Measurements from ENCODE around the gene CYTH3. TPM values are rescaled to one million over a fixed set of nuclear protein-coding genes. Genes with fewer than 3 reads are reported as not detected.
A peak's percentile ranks its signal among the peaks of the same experiment; 100 is the strongest.
"Not testable (repeated sequence)": the region's sequence is repeated elsewhere in the genome, so short reads cannot be mapped to it uniquely, and the experiment has no call there.

Gene CYTH3
- polyA plus RNA-seq, 1 donor: 30.9 TPM

DNA sequence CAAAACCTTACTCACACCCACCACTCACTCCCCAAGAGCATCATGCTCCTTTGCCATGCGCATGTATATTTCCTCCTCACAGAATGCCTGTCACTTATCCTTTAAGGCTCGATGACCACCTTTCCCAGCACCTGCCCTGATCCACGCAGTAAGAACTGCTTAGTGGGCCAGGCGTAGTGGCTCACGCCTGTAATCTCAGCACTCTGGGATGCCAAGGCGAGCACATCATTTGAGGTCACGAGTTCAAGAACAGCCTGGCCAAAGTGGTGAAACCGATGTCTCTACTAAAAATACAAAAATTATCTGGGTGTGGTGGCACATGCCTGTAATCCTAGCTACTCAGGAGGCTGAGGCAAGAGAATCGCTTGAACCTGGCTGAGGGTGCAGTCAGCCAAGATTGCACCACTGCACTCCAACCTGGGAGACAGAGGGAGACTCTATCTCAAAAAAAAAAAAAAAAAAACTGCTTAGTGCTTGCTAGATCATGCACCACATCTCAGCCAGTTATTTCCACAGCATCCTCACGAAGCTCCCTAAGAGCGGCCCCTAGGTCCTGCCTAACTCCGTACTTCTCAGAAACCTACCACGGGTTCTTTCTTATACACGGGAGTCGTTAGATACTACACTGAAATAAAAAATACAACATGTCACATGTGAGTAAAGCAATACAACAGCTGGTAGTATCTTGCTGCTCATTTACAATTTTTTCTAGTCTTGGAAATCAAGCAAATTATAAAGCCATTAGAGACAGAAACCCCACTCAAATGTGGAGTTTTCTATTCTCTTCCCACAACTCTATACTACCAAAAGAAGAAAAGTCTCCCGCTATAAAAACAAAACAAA lies 37.2 kb downstream of the CYTH3 start:
- no peaks in the 10 kb centered on the region for H3K27me3 ChIP-seq (ENCODE audit: control insufficient read depth, insufficient read depth, low read length)
- H3K27ac ChIP-seq (ENCODE audit: low read length): no peak overlapping the region
- no peak for DNase-seq
- no peak overlapping the region for H3K4me3 ChIP-seq (ENCODE audit: low read length)
- no peaks in the 10 kb centered on the region for H3K36me3 ChIP-seq (ENCODE audit: control insufficient read depth, insufficient read depth, low read length)
- H3K9me3 ChIP-seq (ENCODE audit: control insufficient read depth, low read depth, low read length): no peaks in the 10 kb centered on the region
- H3K4me1 ChIP-seq (ENCODE audit: control insufficient read depth, insufficient read depth, low read length): no peaks in the 10 kb centered on the region
- WGBS (ENCODE audit: insufficient coverage, low lambda C conversion rate): 88% methylated on average over 2 of the region's 16 CpGs

DNA sequence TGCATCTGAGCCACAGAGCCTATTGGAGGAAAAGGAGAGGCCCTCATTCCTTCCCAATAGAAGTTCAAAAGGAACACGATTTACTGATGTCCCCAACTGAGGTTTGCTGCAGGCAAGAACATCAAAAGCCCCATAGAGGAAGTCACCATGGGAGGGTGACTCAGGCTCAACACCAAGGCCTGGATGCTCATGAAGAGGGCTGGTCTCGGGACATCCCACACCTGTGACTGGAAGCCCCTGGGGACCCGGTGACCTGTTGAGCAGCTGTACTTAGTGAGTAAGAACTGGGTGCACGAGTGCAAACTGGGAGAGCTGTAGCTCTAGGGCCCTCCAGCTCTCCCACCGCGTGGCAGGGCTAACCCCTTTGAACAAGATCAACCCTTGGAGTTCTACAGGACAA lies 38.0 kb downstream of the CYTH3 start:
- DNase-seq: no peak
- H3K27ac ChIP-seq (ENCODE audit: low read length): no peak overlapping the region
- WGBS (ENCODE audit: insufficient coverage, low lambda C conversion rate): no CpG with 5 or more reads among the region's 6 CpGs
- no peaks in the 10 kb centered on the region for H3K36me3 ChIP-seq (ENCODE audit: control insufficient read depth, insufficient read depth, low read length)
- H3K4me3 ChIP-seq (ENCODE audit: low read length): no peak overlapping the region
- H3K4me1 ChIP-seq (ENCODE audit: control insufficient read depth, insufficient read depth, low read length): peaks cover 1% of the 10 kb centered on the region
- H3K9me3 ChIP-seq (ENCODE audit: control insufficient read depth, low read depth, low read length): no peaks in the 10 kb centered on the region
- no peaks in the 10 kb centered on the region for H3K27me3 ChIP-seq (ENCODE audit: control insufficient read depth, insufficient read depth, low read length)

GRCh38 chr7:6232534-6232933 lies 39.9 kb downstream of the CYTH3 start:
- no peak for DNase-seq
- H3K27ac ChIP-seq (ENCODE audit: low read length): no peak overlapping the region
- no peaks in the 10 kb centered on the region for H3K27me3 ChIP-seq (ENCODE audit: control insufficient read depth, insufficient read depth, low read length)
- no CpG with 5 or more reads among the region's 8 CpGs for WGBS (ENCODE audit: insufficient coverage, low lambda C conversion rate)
- no peaks in the 10 kb centered on the region for H3K9me3 ChIP-seq (ENCODE audit: control insufficient read depth, low read depth, low read length)
- H3K36me3 ChIP-seq (ENCODE audit: control insufficient read depth, insufficient read depth, low read length): no peaks in the 10 kb centered on the region
- peaks cover 5% of the 10 kb centered on the region for H3K4me1 ChIP-seq (ENCODE audit: control insufficient read depth, insufficient read depth, low read length)
- H3K4me3 ChIP-seq (ENCODE audit: low read length): no peak overlapping the region

GRCh38 chr7:6232116-6232515 lies 40.3 kb downstream of the CYTH3 start:
- Histone ChIP-seq H3K9me3 (ENCODE audit: control insufficient read depth, low read depth, low read length) (no peaks in the 10 kb centered on the region), H3K27ac (ENCODE audit: low read length) (no peak overlapping the region), H3K4me3 (ENCODE audit: low read length) (no peak overlapping the region), H3K27me3 (ENCODE audit: control insufficient read depth, insufficient read depth, low read length) (no peaks in the 10 kb centered on the region), H3K36me3 (ENCODE audit: control insufficient read depth, insufficient read depth, low read length) (no peaks in the 10 kb centered on the region), H3K4me1 (ENCODE audit: control insufficient read depth, insufficient read depth, low read length) (peaks cover 5% of the 10 kb centered on the region)
- DNase-seq: no peak
- no CpG with 5 or more reads among the region's 3 CpGs for WGBS (ENCODE audit: insufficient coverage, low lambda C conversion rate)

DNA sequence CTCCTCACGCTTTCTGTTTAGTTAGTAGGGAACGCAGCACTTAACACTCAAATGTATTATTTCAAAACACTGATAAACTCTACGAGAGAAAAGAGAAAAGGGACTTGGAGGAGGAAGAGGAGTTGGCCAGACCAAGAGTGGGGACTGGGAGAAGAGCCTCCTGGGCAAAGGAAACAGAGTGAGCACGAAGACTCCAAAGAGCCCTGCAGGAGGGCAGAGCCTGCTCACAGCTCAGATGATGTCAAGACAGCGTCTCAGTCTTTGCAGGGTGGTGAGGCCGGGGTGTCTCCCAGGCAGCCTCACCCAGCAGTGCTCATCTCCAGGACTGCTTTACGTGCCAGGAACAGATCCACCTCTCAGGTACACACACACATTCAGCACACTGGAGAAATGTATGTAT lies 41.2 kb downstream of the CYTH3 start:
- no CpG with 5 or more reads among the region's 7 CpGs for WGBS (ENCODE audit: insufficient coverage, low lambda C conversion rate)
- Histone ChIP-seq H3K9me3 (ENCODE audit: control insufficient read depth, low read depth, low read length) (no peaks in the 10 kb centered on the region), H3K27me3 (ENCODE audit: control insufficient read depth, insufficient read depth, low read length) (no peaks in the 10 kb centered on the region), H3K4me3 (ENCODE audit: low read length) (no peak overlapping the region), H3K27ac (ENCODE audit: low read length) (no peak overlapping the region), H3K4me1 (ENCODE audit: control insufficient read depth, insufficient read depth, low read length) (peaks cover 7% of the 10 kb centered on the region), H3K36me3 (ENCODE audit: control insufficient read depth, insufficient read depth, low read length) (no peaks in the 10 kb centered on the region)
- no peak for DNase-seq

DNA sequence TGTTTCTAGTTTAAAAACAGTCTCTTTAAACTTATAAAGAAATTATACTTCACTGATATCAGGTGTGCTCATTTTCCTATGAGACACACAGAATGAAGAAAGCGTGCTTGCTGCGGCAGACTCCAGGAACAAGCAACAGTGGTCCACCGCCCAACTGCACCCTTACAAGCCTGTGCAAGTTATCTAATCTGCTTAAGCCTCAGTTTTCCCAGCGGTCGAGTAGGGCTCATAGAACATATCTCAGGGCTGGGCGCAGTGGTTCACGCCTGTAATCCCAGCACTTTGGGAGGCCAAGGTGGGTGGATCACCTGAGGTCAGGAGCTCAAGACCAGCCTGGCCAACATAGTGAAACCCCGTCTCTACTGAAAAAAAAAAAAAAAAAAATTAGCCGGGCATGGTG lies 43.1 kb downstream of the CYTH3 start:
- Histone ChIP-seq H3K27ac (ENCODE audit: low read length) (peak overlapping the region; percentile 56), H3K4me1 (ENCODE audit: control insufficient read depth, insufficient read depth, low read length) (peaks cover 14% of the 10 kb centered on the region)
- H3K27me3 ChIP-seq (ENCODE audit: control insufficient read depth, insufficient read depth, low read length); H3K4me3 ChIP-seq (ENCODE audit: low read length); H3K36me3 ChIP-seq (ENCODE audit: control insufficient read depth, insufficient read depth, low read length); DNase-seq; H3K9me3 ChIP-seq (ENCODE audit: control insufficient read depth, low read depth, low read length): not testable (repeated sequence)
- WGBS (ENCODE audit: insufficient coverage, low lambda C conversion rate): no CpG with 5 or more reads among the region's 9 CpGs

- H3K27ac ChIP-seq (ENCODE audit: low read length): peak overlapping the region; percentile 56
- no peaks in the 10 kb centered on the region for H3K9me3 ChIP-seq (ENCODE audit: control insufficient read depth, low read depth, low read length)
- 65% methylated on average over 3 of the region's 9 CpGs for WGBS (ENCODE audit: insufficient coverage, low lambda C conversion rate)
- peaks cover 14% of the 10 kb centered on the region for H3K4me1 ChIP-seq (ENCODE audit: control insufficient read depth, insufficient read depth, low read length)
- H3K36me3 ChIP-seq (ENCODE audit: control insufficient read depth, insufficient read depth, low read length): no peaks in the 10 kb centered on the region
- H3K27me3 ChIP-seq (ENCODE audit: control insufficient read depth, insufficient read depth, low read length): no peaks in the 10 kb centered on the region
- peak; percentile 45 to 52 for DNase-seq
- H3K4me3 ChIP-seq (ENCODE audit: low read length): no peak overlapping the region
These were observed 43.8 kb downstream of the CYTH3 start for GRCh38 chr7:6228361-6229229.

GRCh38 chr7:6227294-6227846 lies 45.1 kb downstream of the CYTH3 start:
- peak; percentile 11 to 18 for DNase-seq
- Histone ChIP-seq H3K36me3 (ENCODE audit: control insufficient read depth, insufficient read depth, low read length) (no peaks in the 10 kb centered on the region), H3K4me1 (ENCODE audit: control insufficient read depth, insufficient read depth, low read length) (peaks cover 14% of the 10 kb centered on the region), H3K9me3 (ENCODE audit: control insufficient read depth, low read depth, low read length) (peaks cover 5% of the 10 kb centered on the region), H3K27ac (ENCODE audit: low read length) (peak overlapping the region; percentile 56), H3K27me3 (ENCODE audit: control insufficient read depth, insufficient read depth, low read length) (no peaks in the 10 kb centered on the region), H3K4me3 (ENCODE audit: low read length) (no peak overlapping the region)
- WGBS (ENCODE audit: insufficient coverage, low lambda C conversion rate): 80% methylated on average over 2 of the region's 5 CpGs

DNA sequence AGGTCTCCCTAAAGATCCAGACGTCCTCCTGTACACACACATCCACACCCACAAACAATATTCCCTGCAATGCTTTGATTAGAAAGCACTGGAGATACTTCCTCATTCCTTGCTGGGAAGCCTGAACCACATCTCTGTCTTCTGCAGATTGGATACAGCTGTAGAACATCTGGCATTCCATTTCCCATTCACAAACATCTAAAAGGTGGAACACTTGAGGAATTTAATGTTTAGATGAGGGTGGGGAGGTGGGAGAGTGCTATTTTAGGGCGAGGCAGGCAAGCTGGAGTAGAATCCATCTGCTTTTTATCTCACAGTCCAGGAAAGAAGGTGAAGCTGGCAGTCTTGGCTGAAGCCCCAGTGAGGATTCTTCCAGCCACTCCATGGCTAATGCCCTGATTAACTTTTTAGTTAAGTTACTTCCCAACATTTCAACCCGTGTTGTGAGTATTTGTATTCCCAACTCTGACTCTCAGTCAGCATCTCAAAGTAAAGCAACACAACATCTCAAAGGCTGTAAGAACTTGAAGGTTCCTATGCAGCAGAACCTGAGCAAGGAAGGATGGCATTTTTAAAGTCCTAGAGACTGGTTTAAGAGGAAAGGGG lies 46.1 kb downstream of the CYTH3 start:
- H3K4me3 ChIP-seq (ENCODE audit: low read length): no peak overlapping the region
- no peaks in the 10 kb centered on the region for H3K36me3 ChIP-seq (ENCODE audit: control insufficient read depth, insufficient read depth, low read length)
- no peaks in the 10 kb centered on the region for H3K27me3 ChIP-seq (ENCODE audit: control insufficient read depth, insufficient read depth, low read length)
- peak; percentile 31 to 43 for DNase-seq
- H3K4me1 ChIP-seq (ENCODE audit: control insufficient read depth, insufficient read depth, low read length): peaks cover 14% of the 10 kb centered on the region
- WGBS (ENCODE audit: insufficient coverage, low lambda C conversion rate): no CpG with 5 or more reads among the region's 3 CpGs
- H3K9me3 ChIP-seq (ENCODE audit: control insufficient read depth, low read depth, low read length): peaks cover 5% of the 10 kb centered on the region
- peak overlapping the region; percentile 38 for H3K27ac ChIP-seq (ENCODE audit: low read length)

GRCh38 chr7:6223411-6223810 lies 49.0 kb downstream of the CYTH3 start:
- H3K27me3 ChIP-seq (ENCODE audit: control insufficient read depth, insufficient read depth, low read length); H3K27ac ChIP-seq (ENCODE audit: low read length); H3K9me3 ChIP-seq (ENCODE audit: control insufficient read depth, low read depth, low read length); H3K36me3 ChIP-seq (ENCODE audit: control insufficient read depth, insufficient read depth, low read length); DNase-seq; H3K4me1 ChIP-seq (ENCODE audit: control insufficient read depth, insufficient read depth, low read length); H3K4me3 ChIP-seq (ENCODE audit: low read length): not testable (repeated sequence)
- no CpG with 5 or more reads among the region's 4 CpGs for WGBS (ENCODE audit: insufficient coverage, low lambda C conversion rate)
